IPS-15b (cell line): ENCODE results near the gene VPS26C.

Experiments
- H3K27me3 ChIP-seq: one replicate; pipeline ENCODE4 v1.6.1; 2013; ENCODE audit warnings: low read length; ENCODE audit not compliant: control insufficient read depth, insufficient read depth
- H3K36me3 ChIP-seq: one replicate; pipeline ENCODE4 v1.6.1; 2013; ENCODE audit warnings: low read length; ENCODE audit not compliant: control insufficient read depth, insufficient read depth
- H3K4me1 ChIP-seq: one replicate; pipeline ENCODE4 v1.6.1; 2013; ENCODE audit warnings: mild to moderate bottlenecking, low read length; ENCODE audit not compliant: control insufficient read depth, insufficient read depth
- H3K4me3 ChIP-seq: one replicate; pipeline ENCODE4 v1.5.1; 2013; ENCODE audit warnings: low read depth, low read length
- H3K9ac ChIP-seq: one replicate; pipeline ENCODE4 v1.6.1; 2013; ENCODE audit warnings: low read depth, mild to moderate bottlenecking, low read length
- H3K9me3 ChIP-seq: one replicate; pipeline ENCODE4 v1.6.1; 2013; ENCODE audit warnings: mild to moderate bottlenecking, low read length; ENCODE audit not compliant: control insufficient read depth, insufficient read depth

The VPS26C gene

DNA sequence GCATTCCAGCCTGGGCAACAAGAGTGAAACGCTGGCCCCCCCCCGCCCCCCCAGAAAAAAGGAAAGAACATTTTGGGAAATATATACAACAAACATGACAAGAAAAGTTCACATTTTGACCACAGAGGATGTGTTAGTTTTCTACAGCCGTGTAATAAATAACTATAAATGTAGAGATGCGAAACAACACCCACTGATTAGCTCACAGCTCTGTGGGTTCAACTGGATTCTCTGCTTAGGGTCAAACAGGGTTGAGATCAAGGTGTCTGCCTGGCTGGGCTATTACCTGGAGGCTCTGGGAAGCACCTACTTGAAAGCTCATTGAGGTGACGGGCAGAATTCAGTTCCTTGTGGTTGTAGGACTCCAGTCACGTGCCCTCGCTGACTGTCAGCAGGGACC, 11.1 kb upstream of the VPS26C start:
- H3K9ac ChIP-seq: no peak overlapping the region
- peaks cover 6% of the 10 kb centered on the region for H3K4me1 ChIP-seq
- H3K4me3 ChIP-seq: no peak overlapping the region
- H3K27me3 ChIP-seq: peaks cover 31% of the 10 kb centered on the region
- no peaks in the 10 kb centered on the region for H3K36me3 ChIP-seq
- no peaks in the 10 kb centered on the region for H3K9me3 ChIP-seq

DNA sequence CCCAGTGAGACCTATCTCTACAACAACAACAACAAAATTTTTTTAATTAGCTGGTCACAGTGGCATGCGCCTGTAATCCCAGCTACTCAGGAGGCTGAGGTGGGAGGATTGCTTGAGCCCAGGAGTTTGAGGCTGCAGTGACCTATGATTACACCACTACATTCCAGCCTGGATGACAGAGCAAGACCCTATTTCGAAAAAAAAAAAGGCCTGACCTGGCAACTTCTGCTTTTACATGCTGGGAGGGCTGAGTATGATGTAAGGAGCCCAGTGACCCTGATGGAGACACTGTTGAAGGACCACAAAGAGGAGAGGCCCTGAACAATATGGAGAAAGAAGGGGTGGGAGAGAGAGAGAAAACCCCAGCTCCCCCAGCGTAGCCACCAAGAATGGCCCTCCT, 9.2 kb upstream of the VPS26C start:
- H3K9me3 ChIP-seq: no peaks in the 10 kb centered on the region
- H3K9ac ChIP-seq: no peak overlapping the region
- no peak overlapping the region for H3K4me3 ChIP-seq
- H3K4me1 ChIP-seq: peaks cover 2% of the 10 kb centered on the region
- peaks cover 21% of the 10 kb centered on the region for H3K27me3 ChIP-seq
- no peaks in the 10 kb centered on the region for H3K36me3 ChIP-seq

DNA sequence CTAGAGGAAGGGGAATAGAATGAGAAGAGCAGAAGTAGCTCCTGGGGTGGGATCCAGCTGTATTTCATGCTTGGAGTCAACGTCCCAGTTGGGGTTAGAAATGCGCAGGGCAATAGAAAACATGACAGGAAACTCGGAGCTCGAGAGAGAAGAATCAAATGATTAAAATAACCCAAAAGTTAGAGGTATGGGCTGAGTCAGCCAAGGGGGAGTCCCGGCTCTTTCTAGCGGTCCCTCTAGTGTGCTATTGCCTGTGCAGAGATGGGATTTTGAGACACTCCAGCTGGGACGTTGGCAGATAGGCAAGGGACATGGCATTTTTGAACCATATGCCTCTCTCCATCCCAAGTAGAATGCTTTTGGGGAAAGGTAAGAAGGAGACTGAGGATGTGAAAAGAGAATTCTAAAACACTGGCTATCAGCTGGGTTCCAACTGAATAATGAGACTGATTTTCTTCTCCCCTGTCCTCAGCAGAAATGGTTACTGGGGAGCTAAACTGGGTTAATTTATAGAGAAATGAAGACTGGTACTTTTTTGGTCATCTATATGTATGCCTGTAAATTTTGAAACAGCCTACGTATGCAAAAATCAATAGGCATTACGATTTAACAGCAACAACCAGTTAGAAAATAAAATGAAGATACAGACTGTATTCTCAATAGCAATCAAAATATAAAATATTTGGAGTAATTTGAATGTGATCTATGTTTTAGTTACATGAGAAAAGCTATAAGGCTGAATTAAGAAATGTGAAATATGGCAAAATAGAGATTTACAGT, 7.0 kb upstream of the VPS26C start:
- H3K9ac ChIP-seq: no peak overlapping the region
- H3K4me1 ChIP-seq: peaks cover 2% of the 10 kb centered on the region
- no peak overlapping the region for H3K4me3 ChIP-seq
- H3K36me3 ChIP-seq: no peaks in the 10 kb centered on the region
- H3K9me3 ChIP-seq: no peaks in the 10 kb centered on the region
- peaks cover 4% of the 10 kb centered on the region for H3K27me3 ChIP-seq

DNA sequence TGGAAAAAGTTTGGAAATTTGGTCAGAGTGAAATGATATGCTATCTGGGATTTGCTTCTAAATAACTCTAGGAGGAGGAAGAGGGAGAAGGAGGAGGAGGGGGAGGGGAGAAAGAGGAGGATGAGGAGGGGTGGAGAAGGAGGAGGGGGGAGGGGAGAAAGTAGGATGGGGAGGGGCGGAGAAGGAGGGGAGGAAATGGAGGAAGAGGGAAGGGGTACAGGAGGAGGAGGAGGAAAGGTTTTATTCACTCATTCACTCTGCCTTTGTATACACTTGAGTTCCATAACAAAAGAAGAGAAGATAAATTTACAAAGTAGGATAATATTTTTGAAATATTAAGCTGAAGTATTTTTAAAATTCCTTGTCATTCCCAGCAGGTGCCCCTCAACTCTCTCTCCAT, 6.3 kb upstream of the VPS26C start:
- Histone ChIP-seq H3K36me3 (no peaks in the 10 kb centered on the region), H3K9ac (no peak overlapping the region), H3K4me3 (no peak overlapping the region)

GRCh38 chr21:37272897-37273296, 5.8 kb upstream of the VPS26C start:
- no peaks in the 10 kb centered on the region for H3K36me3 ChIP-seq
- H3K4me3 ChIP-seq: no peak overlapping the region
- H3K9me3 ChIP-seq: no peaks in the 10 kb centered on the region
- H3K4me1 ChIP-seq: peaks cover 6% of the 10 kb centered on the region
- no peak overlapping the region for H3K9ac ChIP-seq
- no peaks in the 10 kb centered on the region for H3K27me3 ChIP-seq

More for the DNA sequence above, 6.3 kb upstream of the VPS26C start:
- Histone ChIP-seq H3K9me3 (no peaks in the 10 kb centered on the region), H3K4me1 (peaks cover 6% of the 10 kb centered on the region), H3K27me3 (peaks cover 2% of the 10 kb centered on the region)

GRCh38 chr21:37270576-37271365, 3.6 kb upstream of the VPS26C start:
- H3K4me3 ChIP-seq: no peak overlapping the region
- H3K9ac ChIP-seq: no peak overlapping the region
- no peaks in the 10 kb centered on the region for H3K36me3 ChIP-seq
- H3K9me3 ChIP-seq: no peaks in the 10 kb centered on the region
- H3K27me3 ChIP-seq: no peaks in the 10 kb centered on the region
- H3K4me1 ChIP-seq: peaks cover 6% of the 10 kb centered on the region

- Histone ChIP-seq H3K9me3 (no peaks in the 10 kb centered on the region), H3K4me3 (no peak overlapping the region), H3K9ac (no peak overlapping the region), H3K36me3 (no peaks in the 10 kb centered on the region), H3K27me3 (no peaks in the 10 kb centered on the region), H3K4me1 (peaks cover 6% of the 10 kb centered on the region)
Observed at GRCh38 chr21:37269481-37269880, 2.3 kb upstream of the VPS26C start.

DNA sequence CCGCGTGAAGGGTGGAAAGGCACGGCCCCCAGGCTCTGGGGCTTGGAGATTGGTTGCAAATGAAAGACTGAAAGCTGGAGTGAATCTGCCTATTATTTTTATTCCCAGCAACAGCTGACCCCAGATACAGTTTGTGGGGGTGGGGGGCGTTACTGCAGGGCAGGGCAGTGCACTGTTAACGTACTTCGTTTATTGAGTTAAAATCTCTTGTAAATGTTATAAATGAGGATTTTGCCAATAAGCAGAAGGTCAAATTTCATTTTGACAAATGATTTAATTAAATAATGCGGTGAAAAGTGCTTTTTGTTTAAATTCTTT, 1.0 kb upstream of the VPS26C start:
- Histone ChIP-seq H3K9me3 (no peaks in the 10 kb centered on the region), H3K27me3 (no peaks in the 10 kb centered on the region), H3K9ac (peak overlapping the region; percentile 13), H3K36me3 (no peaks in the 10 kb centered on the region), H3K4me1 (peaks cover 4% of the 10 kb centered on the region), H3K4me3 (peak overlapping the region; percentile 95)

GRCh38 chr21:37266515-37267221, 466 bp downstream of the VPS26C start:
- Histone ChIP-seq H3K36me3 (no peaks in the 10 kb centered on the region), H3K9me3 (no peaks in the 10 kb centered on the region), H3K4me3 (peak overlapping the region; percentile 95), H3K4me1 (peaks cover 4% of the 10 kb centered on the region), H3K9ac (peak overlapping the region; percentile 74), H3K27me3 (no peaks in the 10 kb centered on the region)

DNA sequence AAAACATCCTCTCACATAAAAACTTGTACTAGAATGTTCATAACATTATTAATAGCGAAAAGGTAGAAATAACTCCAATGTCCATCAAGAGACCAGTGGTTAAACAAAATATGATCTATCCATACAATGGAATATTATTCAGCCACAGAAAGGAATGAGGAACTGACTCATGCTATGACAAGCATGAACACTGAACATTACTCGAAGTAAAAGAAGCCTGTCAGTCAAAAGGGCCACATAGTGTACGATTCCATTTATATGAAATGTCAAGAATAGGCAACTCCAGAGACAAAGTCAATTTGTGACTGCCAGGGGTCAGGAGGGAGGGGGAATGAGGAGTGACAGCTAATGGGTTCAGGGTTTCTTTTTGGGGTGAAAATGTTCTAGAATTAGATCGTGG, 2.3 kb downstream of the VPS26C start:
- Histone ChIP-seq H3K36me3 (no peaks in the 10 kb centered on the region), H3K27me3 (no peaks in the 10 kb centered on the region), H3K9me3 (no peaks in the 10 kb centered on the region), H3K4me1 (peaks cover 4% of the 10 kb centered on the region), H3K9ac (no peak overlapping the region), H3K4me3 (no peak overlapping the region)

- Histone ChIP-seq H3K27me3 (no peaks in the 10 kb centered on the region), H3K36me3 (no peaks in the 10 kb centered on the region), H3K4me3 (no peak overlapping the region), H3K9ac (no peak overlapping the region), H3K9me3 (no peaks in the 10 kb centered on the region), H3K4me1 (peaks cover 4% of the 10 kb centered on the region)
Observed at GRCh38 chr21:37263827-37264600, 3.1 kb downstream of the VPS26C start.
